ENCODE measurements around the gene NXF2. TPM values are rescaled to one million over a fixed set of nuclear protein-coding genes. Genes with fewer than 3 reads are reported as not detected.

Gene NXF2
- total RNA-seq, 5 donors from 2014 or later (not counting 1 experiment from before 2014, with no cell fraction given) = not detected

DNA sequence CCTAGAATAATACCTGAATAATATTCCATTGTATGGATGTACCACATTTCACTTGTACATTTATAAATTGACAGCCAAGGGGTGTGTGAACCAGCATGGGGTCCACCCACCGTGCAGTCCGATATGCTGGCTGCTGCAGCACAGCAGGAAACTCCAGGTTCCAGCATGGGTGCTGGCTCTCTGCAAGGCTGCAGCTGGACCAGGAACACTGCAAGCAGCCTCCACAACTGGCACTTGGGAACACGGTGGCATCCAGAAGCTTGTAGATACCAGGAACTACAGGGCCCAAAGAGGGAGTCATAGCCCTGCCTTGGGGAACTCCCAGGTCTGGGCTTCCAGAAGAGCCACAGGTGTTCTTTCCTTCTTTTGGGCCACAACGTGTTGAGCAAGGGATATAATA is 91.2 kb downstream of the NXF2 start:
- Histone ChIP-seq H3K4me3 (ENCODE audit: control insufficient read depth in 1 of 2, extremely low read depth in 1 of 2, low read length in 1 of 2) (no peak overlapping the region), H3K9me3 (no peaks in the 10 kb centered on the region), H3K27ac (ENCODE audit: low read length) (no peak overlapping the region), H3K27me3 (replicated peaks in 1 of 2; ENCODE audit: control insufficient read depth in 2 of 2, extremely low read depth in 1 of 2, insufficient read depth in 2 of 2, low read length in 1 of 2) (no peaks in the 10 kb centered on the region), H3K4me1 (ENCODE audit: control insufficient read depth in 1 of 2, extremely low read depth in 1 of 2, insufficient read depth in 2 of 2, low read length in 2 of 2) (no peaks in the 10 kb centered on the region), H3K36me3 (ENCODE audit: control insufficient read depth in 2 of 2, extremely low read depth in 1 of 2, insufficient read depth in 1 of 2, low read length in 1 of 2) (no peaks in the 10 kb centered on the region)
- H3K36me3 Mint-ChIP-seq = no peaks in the 10 kb centered on the region
- 80% methylated on average over 2 of the region's 4 CpGs for WGBS (ENCODE audit: insufficient coverage)
- H3K4me1 Mint-ChIP-seq = no peaks in the 10 kb centered on the region
- CTCF ChIA-PET = no interaction called here
- no peaks in the 10 kb centered on the region for H3K9me3 Mint-ChIP-seq
- no peak for ATAC-seq (replicated peaks in 1 of 4)
- POLR2A ChIA-PET = no interaction called here
- no peak for DNase-seq
- no peak overlapping the region for H3K27ac Mint-ChIP-seq
- H3K4me3 Mint-ChIP-seq = no peak overlapping the region
- peaks cover 0 to 11% of the 10 kb centered on the region in 2 donors for H3K27me3 Mint-ChIP-seq

GRCh38 chrX:102339312-102340298 is 92.6 kb downstream of the NXF2 start:
- H3K4me3 ChIP-seq (ENCODE audit: control insufficient read depth in 1 of 2, extremely low read depth in 1 of 2, low read length in 1 of 2) = no peak overlapping the region
- H3K4me1 ChIP-seq (ENCODE audit: control insufficient read depth in 1 of 2, extremely low read depth in 1 of 2, insufficient read depth in 2 of 2, low read length in 2 of 2) = no peaks in the 10 kb centered on the region
- peaks cover 0 to 11% of the 10 kb centered on the region in 2 donors for H3K27me3 Mint-ChIP-seq
- ATAC-seq (replicated peaks in 1 of 4) (peak in 3 of 4 experiments; percentile 29 to 85 (median 75)), DNase-seq (peak in 9 of 35 experiments; percentile 3 to 41 (median 13))
- no peaks in the 10 kb centered on the region for H3K36me3 Mint-ChIP-seq
- CTCF ChIA-PET = interaction anchor here in 1 of 2 donors (0.5 kb wide), 1 partner anchor 184 kb away, joined by 4 read pairs; the partner anchor contains the start of gene BEX5
- no peak overlapping the region for H3K27ac ChIP-seq (ENCODE audit: low read length)
- H3K27me3 ChIP-seq (replicated peaks in 1 of 2; ENCODE audit: control insufficient read depth in 2 of 2, extremely low read depth in 1 of 2, insufficient read depth in 2 of 2, low read length in 1 of 2) = no peaks in the 10 kb centered on the region
- H3K36me3 ChIP-seq (ENCODE audit: control insufficient read depth in 2 of 2, extremely low read depth in 1 of 2, insufficient read depth in 1 of 2, low read length in 1 of 2) = no peaks in the 10 kb centered on the region
- POLR2A ChIA-PET = no interaction called here
- no peak overlapping the region for H3K27ac Mint-ChIP-seq
- 84% methylated on average over 12 of the region's 19 CpGs for WGBS (ENCODE audit: insufficient coverage)
- H3K9me3 ChIP-seq = no peaks in the 10 kb centered on the region
- no peak overlapping the region for H3K4me3 Mint-ChIP-seq
- H3K9me3 Mint-ChIP-seq = no peaks in the 10 kb centered on the region
- no peaks in the 10 kb centered on the region for H3K4me1 Mint-ChIP-seq

GRCh38 chrX:102341867-102342266 is 94.9 kb downstream of the NXF2 start:
- Mint-ChIP-seq H3K9me3 (no peaks in the 10 kb centered on the region), H3K4me1 (no peaks in the 10 kb centered on the region), H3K27ac (no peak overlapping the region), H3K27me3 (peaks cover 0 to 11% of the 10 kb centered on the region in 2 donors), H3K4me3 (no peak overlapping the region), H3K36me3 (no peaks in the 10 kb centered on the region)
- no CpG with 5 or more reads among the region's 2 CpGs for WGBS (ENCODE audit: insufficient coverage)
- H3K9me3 ChIP-seq = no peaks in the 10 kb centered on the region
- no peak overlapping the region for H3K4me3 ChIP-seq (ENCODE audit: control insufficient read depth in 1 of 2, extremely low read depth in 1 of 2, low read length in 1 of 2)
- no peaks in the 10 kb centered on the region for H3K4me1 ChIP-seq (ENCODE audit: control insufficient read depth in 1 of 2, extremely low read depth in 1 of 2, insufficient read depth in 2 of 2, low read length in 2 of 2)
- CTCF ChIA-PET = no interaction called here
- H3K27ac ChIP-seq (ENCODE audit: low read length) = no peak overlapping the region
- H3K36me3 ChIP-seq (ENCODE audit: control insufficient read depth in 2 of 2, extremely low read depth in 1 of 2, insufficient read depth in 1 of 2, low read length in 1 of 2) = no peaks in the 10 kb centered on the region
- POLR2A ChIA-PET = no interaction called here
- H3K27me3 ChIP-seq (replicated peaks in 1 of 2; ENCODE audit: control insufficient read depth in 2 of 2, extremely low read depth in 1 of 2, insufficient read depth in 2 of 2, low read length in 1 of 2) = no peaks in the 10 kb centered on the region
- DNase-seq = no peak
- ATAC-seq (replicated peaks in 1 of 4) = no peak

GRCh38 chrX:102345916-102346315 is 98.9 kb downstream of the NXF2 start:
- ChIA-PET POLR2A (no interaction called here), CTCF (interaction anchor here in 1 of 2 donors (0.6 kb wide), 2 partner anchors 556 to 943 kb away, joined by 3 to 6 read pairs; no protein-coding TSS in a partner anchor)
- DNase-seq (peak in 34 of 35 experiments; percentile 3 to 71 (median 48)), ATAC-seq (replicated peaks in 1 of 4) (peak in 3 of 4 experiments; percentile 48 to 58 (median 55))
- Mint-ChIP-seq H3K4me3 (no peak overlapping the region), H3K9me3 (no peaks in the 10 kb centered on the region), H3K36me3 (no peaks in the 10 kb centered on the region), H3K4me1 (no peaks in the 10 kb centered on the region), H3K27ac (no peak overlapping the region), H3K27me3 (peaks cover 0 to 26% of the 10 kb centered on the region in 2 donors)
- Histone ChIP-seq H3K4me1 (ENCODE audit: control insufficient read depth in 1 of 2, extremely low read depth in 1 of 2, insufficient read depth in 2 of 2, low read length in 2 of 2) (no peaks in the 10 kb centered on the region), H3K36me3 (ENCODE audit: control insufficient read depth in 2 of 2, extremely low read depth in 1 of 2, insufficient read depth in 1 of 2, low read length in 1 of 2) (no peaks in the 10 kb centered on the region), H3K27me3 (replicated peaks in 1 of 2; ENCODE audit: control insufficient read depth in 2 of 2, extremely low read depth in 1 of 2, insufficient read depth in 2 of 2, low read length in 1 of 2) (no peaks in the 10 kb centered on the region), H3K4me3 (ENCODE audit: control insufficient read depth in 1 of 2, extremely low read depth in 1 of 2, low read length in 1 of 2) (no peak overlapping the region), H3K9me3 (no peaks in the 10 kb centered on the region), H3K27ac (ENCODE audit: low read length) (no peak overlapping the region)
- no CpG with 5 or more reads among the region's 3 CpGs for WGBS (ENCODE audit: insufficient coverage)

Other genes starting within 250 kb of the NXF2 start
- gene TCEAL2, start 121.5 kb upstream of the NXF2 start, total RNA-seq = 1 to 10 TPM in 2 of 5 donors, under 1 TPM in 3; 0.22 to 3.0 (median 0.67) TPM
- gene TCEAL6, start 104.7 kb upstream of the NXF2 start, total RNA-seq = not detected
- 10 to 100 TPM in 1 of 5 donors, 1 to 10 TPM in 4; 3.9 to 11.1 (median 5.4) TPM for gene BEX5, start 91.2 kb upstream of the NXF2 start, total RNA-seq
- not detected for gene TCP11X1, start 31.9 kb upstream of the NXF2 start, total RNA-seq
- not detected for gene NXF2B, start 192.8 kb downstream of the NXF2 start, total RNA-seq
- gene TCP11X2, start 224.6 kb downstream of the NXF2 start, total RNA-seq = not detected